HS-27A (cell line): Measurements from ENCODE around the gene SH2D5.
"Not testable (repeated sequence)": the region's sequence is repeated elsewhere in the genome, so short reads cannot be mapped to it uniquely, and the experiment has no call there.

Experiments
- DNase-seq: peaks from one replicate; pipeline ENCODE4 v3.0.0-alpha.2; 2012; ENCODE audit warnings: low read depth, missing footprints

The SH2D5 gene

GRCh38 chr1:20695515-20695914 lies 37.0 kb downstream of the SH2D5 start:
- no peak for DNase-seq

- DNase-seq, result no peak
Measured at GRCh38 chr1:20693623-20694022, 38.9 kb downstream of the SH2D5 start.

GRCh38 chr1:20691872-20692271 lies 40.6 kb downstream of the SH2D5 start:
- no peak for DNase-seq

GRCh38 chr1:20689645-20690056 lies 42.9 kb downstream of the SH2D5 start:
- no peak for DNase-seq

- DNase-seq, result no peak
Measured at GRCh38 chr1:20686883-20687725, 45.4 kb downstream of the SH2D5 start.

- DNase-seq, result no peak
Measured at GRCh38 chr1:20685741-20686140, 46.8 kb downstream of the SH2D5 start.

GRCh38 chr1:20685099-20685662 lies 47.3 kb downstream of the SH2D5 start:
- no peak for DNase-seq

GRCh38 chr1:20684651-20685050 lies 47.9 kb downstream of the SH2D5 start:
- no peak for DNase-seq

- DNase-seq, result no peak
Measured at GRCh38 chr1:20684050-20684620, 48.4 kb downstream of the SH2D5 start.

- no peak for DNase-seq
Measured at GRCh38 chr1:20683614-20684013, 48.9 kb downstream of the SH2D5 start.

- DNase-seq, result no peak
Measured at GRCh38 chr1:20682571-20683236, 49.8 kb downstream of the SH2D5 start.

- no peak for DNase-seq
Measured at GRCh38 chr1:20681999-20682398, 50.5 kb downstream of the SH2D5 start.

GRCh38 chr1:20680269-20680668 lies 52.2 kb downstream of the SH2D5 start:
- no peak for DNase-seq

- DNase-seq, result no peak
Measured at GRCh38 chr1:20678599-20678998, 53.9 kb downstream of the SH2D5 start.

GRCh38 chr1:20673626-20674025 lies 58.9 kb downstream of the SH2D5 start:
- not testable (repeated sequence) for DNase-seq

GRCh38 chr1:20672265-20672632 lies 60.3 kb downstream of the SH2D5 start:
- no peak for DNase-seq

- DNase-seq, result no peak
Measured at GRCh38 chr1:20670936-20671335, 61.6 kb downstream of the SH2D5 start.
